ENCODE results near the gene MYO1D.

The MYO1D gene

DNA sequence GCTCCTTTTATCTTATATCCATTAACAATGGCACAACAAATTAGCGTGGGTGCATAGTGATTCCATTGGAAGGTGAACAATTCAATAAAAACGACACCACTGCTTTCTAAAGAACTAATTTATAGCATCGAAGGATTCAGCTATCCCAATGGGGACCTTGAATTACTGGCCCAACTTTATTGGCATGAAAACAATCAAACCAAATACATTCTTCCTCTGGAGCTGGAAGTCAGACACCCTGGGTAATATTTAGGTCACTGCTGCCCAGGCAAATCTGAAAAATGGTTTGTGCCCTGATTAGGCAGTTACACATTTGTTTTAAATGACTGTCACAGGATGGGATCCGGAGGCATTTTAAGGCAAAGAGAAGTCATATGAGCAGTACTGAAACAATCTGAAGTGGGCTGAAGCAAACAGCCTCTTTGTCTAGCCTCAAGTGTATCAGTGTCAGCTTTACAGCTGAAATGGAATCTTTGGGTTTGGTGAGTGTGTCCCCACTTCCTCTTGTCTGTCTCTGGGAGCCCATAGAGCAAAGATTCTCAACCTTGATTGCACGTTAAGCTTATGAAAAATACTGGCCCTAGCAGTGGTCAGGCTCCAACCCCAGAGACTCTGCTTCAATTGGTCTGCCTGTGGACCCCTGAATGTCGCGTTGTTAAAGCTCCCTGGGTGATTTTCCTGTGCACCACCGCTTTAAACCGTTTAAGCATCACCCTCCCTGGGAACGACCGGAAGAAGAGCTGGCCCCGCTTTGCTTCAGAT is 359.8 kb downstream of the MYO1D start:
- TF ChIP-seq, protein P1, sequence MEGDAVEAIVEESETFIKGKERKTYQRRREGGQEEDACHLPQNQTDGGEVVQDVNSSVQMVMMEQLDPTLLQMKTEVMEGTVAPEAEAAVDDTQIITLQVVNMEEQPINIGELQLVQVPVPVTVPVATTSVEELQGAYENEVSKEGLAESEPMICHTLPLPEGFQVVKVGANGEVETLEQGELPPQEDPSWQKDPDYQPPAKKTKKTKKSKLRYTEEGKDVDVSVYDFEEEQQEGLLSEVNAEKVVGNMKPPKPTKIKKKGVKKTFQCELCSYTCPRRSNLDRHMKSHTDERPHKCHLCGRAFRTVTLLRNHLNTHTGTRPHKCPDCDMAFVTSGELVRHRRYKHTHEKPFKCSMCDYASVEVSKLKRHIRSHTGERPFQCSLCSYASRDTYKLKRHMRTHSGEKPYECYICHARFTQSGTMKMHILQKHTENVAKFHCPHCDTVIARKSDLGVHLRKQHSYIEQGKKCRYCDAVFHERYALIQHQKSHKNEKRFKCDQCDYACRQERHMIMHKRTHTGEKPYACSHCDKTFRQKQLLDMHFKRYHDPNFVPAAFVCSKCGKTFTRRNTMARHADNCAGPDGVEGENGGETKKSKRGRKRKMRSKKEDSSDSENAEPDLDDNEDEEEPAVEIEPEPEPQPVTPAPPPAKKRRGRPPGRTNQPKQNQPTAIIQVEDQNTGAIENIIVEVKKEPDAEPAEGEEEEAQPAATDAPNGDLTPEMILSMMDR (conservative IDR thresholded peaks at IDR 0.05; ENCODE audit: low read depth, low read length) = no peak
- no peak overlapping the region for H3K4me3 ChIP-seq (ENCODE audit: low read length)
- no peak for DNase-seq (ENCODE audit: low read depth)

DNA sequence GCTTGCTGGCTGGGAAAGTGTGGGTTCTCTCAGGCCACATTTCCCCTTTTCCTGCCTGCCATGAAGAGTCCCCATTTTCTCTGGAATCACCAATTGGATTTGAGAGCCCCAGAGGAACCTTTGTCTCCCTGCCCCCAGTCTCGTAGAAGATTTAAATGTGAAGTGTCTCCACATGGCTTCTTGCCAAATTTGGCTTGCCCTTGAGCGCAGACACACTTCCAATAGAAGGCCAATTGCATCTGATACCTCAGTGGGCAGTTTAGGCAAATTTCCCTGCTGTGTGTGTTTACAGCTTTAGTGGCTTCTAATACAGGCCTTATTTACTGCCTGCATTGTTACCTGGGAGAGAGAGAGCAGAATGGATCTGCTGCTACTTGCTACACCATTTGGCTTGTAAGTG is 360.5 kb downstream of the MYO1D start:
- DNase-seq (ENCODE audit: low read depth) = no peak
- H3K4me3 ChIP-seq (ENCODE audit: low read length) = no peak overlapping the region
- TF ChIP-seq, protein P1 (conservative IDR thresholded peaks at IDR 0.05; ENCODE audit: low read depth, low read length) = no peak

DNA sequence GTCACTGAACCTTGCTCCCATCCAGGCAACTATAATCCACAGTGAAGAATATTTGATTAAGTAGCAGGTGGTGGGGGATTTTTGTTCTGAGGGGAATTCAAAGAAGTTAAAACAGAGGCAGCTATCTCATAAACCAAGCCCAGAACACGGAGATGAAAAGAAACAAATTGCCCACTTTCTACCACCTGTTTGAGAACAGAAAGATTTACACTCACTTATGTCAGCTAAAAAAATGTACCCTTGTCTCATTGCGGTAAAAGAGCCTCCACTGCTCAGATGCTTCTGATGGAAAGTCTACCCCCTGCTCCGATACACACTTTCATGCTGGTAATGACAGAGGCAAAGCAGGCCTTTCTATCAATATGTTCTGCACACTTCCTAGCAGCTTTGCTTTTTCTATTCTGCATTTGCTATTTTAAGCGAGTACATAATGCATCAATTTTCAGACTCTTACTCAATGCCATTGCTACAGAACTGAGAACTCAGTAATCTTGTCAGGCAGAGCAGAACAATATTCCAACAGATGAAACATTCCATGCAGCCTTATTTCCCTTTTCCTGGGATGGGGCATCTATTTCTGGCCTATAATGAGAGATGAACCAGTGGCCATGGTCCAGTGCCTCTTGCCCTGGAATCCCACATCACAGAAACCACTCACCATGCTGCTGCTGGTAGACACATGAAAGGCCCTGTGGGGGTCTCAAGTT is 361.1 kb downstream of the MYO1D start:
- no peak for DNase-seq (ENCODE audit: low read depth)
- no peak overlapping the region for H3K4me3 ChIP-seq (ENCODE audit: low read length)
- TF ChIP-seq, protein P1 (conservative IDR thresholded peaks at IDR 0.05; ENCODE audit: low read depth, low read length) = no peak

DNA sequence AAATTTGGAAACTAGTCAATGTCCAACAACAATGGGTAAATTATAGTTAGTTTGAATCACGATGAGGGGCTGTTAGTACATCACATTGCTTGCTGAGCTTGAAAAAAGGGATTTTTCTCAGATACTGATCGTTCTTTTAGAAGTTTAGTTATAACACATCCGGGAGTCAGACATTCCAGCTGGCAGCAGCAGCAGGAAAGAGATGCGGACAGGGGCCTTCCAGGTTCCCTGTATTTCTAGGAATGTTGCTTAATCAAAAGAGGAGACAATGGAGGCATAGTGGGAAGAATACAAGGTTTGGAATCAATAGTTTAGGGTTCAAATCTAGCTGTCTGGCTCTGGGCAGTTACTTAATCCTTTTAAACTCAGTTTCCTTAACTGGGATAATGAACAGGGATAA is 362.3 kb downstream of the MYO1D start:
- no peak overlapping the region for H3K4me3 ChIP-seq (ENCODE audit: low read length)
- DNase-seq (ENCODE audit: low read depth) = no peak
- TF ChIP-seq, protein P1 (conservative IDR thresholded peaks at IDR 0.05; ENCODE audit: low read depth, low read length) = no peak

DNA sequence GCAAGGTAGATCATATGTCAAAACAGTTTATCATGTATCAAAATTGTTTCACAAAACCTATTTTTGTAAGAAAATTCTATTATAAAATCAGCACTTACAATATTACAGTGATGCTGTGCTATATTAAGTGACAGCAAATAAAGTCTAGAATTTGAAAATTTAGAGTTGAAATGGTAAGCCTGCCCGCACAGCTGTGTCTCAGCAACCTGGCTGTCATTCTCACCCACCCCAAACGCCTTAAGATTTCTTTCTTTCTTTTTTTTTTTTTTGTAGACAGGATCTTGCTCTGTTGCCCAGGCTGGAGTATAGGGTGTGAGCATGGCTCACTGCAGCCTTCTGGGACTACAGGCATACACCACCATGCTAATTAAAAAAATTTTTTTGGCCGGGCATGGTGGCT is 363.3 kb downstream of the MYO1D start:
- DNase-seq (ENCODE audit: low read depth) = no peak
- TF ChIP-seq, protein P1 (conservative IDR thresholded peaks at IDR 0.05; ENCODE audit: low read depth, low read length) = no peak
- H3K4me3 ChIP-seq (ENCODE audit: low read length) = no peak overlapping the region

DNA sequence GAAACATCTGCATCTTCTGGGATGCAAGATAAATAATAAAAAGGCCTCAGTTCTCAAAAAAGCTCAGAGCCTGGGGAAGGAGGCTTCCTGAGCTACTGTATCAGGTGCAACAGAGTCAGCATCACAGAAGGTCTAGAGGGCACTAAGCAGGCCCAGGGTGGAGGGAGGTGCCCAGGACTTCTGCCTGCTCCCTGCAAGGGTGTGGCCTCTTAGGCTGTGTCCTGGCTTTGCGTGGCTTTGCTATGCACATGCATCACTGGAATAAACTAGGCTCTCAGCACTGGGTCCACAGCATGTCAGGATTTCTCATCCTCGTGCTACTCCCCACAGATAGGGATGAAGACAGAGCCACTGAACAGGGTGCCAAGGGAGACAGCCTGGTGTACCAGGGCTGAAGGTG is 364.6 kb downstream of the MYO1D start:
- DNase-seq (ENCODE audit: low read depth) = no peak
- TF ChIP-seq, protein P1 (conservative IDR thresholded peaks at IDR 0.05; ENCODE audit: low read depth, low read length) = no peak
- no peak overlapping the region for H3K4me3 ChIP-seq (ENCODE audit: low read length)

DNA sequence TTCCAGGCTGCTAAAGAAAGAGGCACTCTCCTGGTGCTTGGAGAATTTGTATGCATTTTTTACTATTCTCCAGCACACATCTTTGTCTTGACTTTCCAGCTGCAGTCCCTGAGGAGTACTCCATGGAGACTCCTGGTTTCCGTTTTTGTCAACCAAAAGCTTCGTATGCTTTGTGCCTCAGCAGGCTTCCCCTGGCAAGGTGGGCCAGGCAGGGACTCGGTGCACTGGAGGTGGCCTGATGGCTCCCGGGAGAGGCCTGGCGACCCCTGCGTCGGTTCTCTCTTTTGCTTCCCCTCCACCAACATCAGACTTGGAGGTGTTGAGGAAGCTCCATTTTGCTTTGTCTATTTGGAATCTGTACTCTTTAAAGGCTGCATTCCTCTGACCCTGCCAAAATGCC is 366.5 kb downstream of the MYO1D start:
- H3K4me3 ChIP-seq (ENCODE audit: low read length) = no peak overlapping the region
- no peak for DNase-seq (ENCODE audit: low read depth)
- TF ChIP-seq, protein P1 (conservative IDR thresholded peaks at IDR 0.05; ENCODE audit: low read depth, low read length) = no peak
